Tracheal epithelial cell (primary cell): ENCODE data around the gene ATRNL1. TPM values are rescaled to one million over a fixed set of nuclear protein-coding genes. Genes with fewer than 3 reads are reported as not detected.

Source experiments
- total RNA-seq: library from RNA; depleted of rRNA; stranded (reverse); fragments of >200 nt; gene quantifications from 2 replicates; pipeline ENCODE4 v1.2.1, GENCODE V29; 2014

ATRNL1 gene
- total RNA-seq, result 0.43 and 0.72 TPM in 2 replicates

GRCh38 chr10:115093286-115093775, at the start of gene ATRNL1:
Gene ATRNL1 (plus strand): TSS chr10:115093365. CDS start chr10:115093751, 386 bp downstream.

Other genes with a start within 250 kb of the ATRNL1 start
- gene TRUB1, start 155.2 kb upstream of the ATRNL1 start, total RNA-seq, result 29.6 and 34.5 TPM in 2 replicates